Panc1 (cell line): Measurements from ENCODE around the gene RBP2.

Experiments used
- CTCF ChIP-seq: fragments of 450-650 bp; IDR thresholded peaks from 2 replicates; pipeline ENCODE4 v1.5.1; 2017; ENCODE audit warnings: mild to moderate bottlenecking
- POLR2AphosphoS5 ChIP-seq: IDR thresholded peaks from 2 replicates; pipeline ENCODE4 v1.6.1; 2012; ENCODE audit warnings: mild to moderate bottlenecking, low read depth, low read length, moderate library complexity

- TF ChIP-seq POLR2AphosphoS5 (no peak), CTCF (no peak)
These were observed 28.2 kb downstream of the RBP2 start for GRCh38 chr3:139448104-139448503.
